Epidermal melanocyte (primary cell): ENCODE results near the gene CCDC92.

Source experiments
- DNase-seq: peaks from one replicate; pipeline ENCODE4 v3.0.0; 2011; ENCODE audit warnings: low spot score; ENCODE audit not compliant: insufficient read length

The CCDC92 gene

DNA sequence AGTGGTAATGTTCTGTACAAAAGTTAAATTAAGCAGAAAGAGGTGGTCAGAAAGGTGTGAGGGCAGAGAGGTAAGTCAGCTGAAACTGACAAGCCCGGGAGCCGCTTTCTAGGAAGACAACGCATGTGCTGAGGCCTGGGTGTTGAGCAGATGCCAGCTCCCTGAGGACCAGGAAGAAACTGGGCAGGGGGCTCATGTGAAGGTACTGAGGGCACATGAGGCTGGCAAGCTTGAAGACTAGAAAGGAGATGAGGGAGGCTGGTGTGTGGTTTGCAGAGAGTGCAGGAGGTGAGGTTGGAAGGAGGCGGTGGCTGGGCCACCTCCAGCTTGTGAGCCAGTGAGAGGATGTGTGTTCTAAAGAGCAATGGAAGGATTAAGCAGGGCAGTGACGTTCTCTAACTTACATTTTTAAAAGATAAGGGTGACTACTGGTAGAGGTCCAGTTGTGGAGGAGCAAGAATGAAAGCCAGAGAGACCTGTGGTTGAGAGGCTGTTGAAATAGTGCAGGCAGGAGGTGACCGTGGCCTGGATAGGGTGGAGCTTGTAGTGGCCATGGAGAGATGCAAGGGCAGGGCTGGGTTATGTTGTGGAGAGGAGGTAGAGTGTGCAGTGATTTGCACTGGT is 29.5 kb upstream of the CCDC92 start:
- no peak for DNase-seq

DNA sequence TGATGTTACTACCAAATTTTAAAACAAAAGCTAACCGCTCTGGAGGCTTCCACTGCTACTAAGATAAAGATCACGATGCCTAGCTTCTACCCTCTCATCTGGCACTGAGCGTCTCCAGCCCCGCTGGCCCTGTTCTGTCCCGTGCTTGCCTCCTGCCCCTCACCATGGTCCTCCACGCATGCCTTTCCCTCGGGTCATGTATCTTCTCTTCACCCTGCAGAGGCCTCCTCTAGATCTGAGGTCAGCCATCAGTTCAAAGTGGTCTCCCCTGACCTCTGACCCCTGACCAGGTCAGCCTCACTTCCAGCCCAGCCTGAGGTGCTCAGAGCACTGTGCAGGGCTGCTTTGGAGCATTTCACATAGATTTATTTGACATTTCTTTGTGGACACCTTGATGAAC is 28.7 kb upstream of the CCDC92 start:
- DNase-seq, result no peak

DNA sequence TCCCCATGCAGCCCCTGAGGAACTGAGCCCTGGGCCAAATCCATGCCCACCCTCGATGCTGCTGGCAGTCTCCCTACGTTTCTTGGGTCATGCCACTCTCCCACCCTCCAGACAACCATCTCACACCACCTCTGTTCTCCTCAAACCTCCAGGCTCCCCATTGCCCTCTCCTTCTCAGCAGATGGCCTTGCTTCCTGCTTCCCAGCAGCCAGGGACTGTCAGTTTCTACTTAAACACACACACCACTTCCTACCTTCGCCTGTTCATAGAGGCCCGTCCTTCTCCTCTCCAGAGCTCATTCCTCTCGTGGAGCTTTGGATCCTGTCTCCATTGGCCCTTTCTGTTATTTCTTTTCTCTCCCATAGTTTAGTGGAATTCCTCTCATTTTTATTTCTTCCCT is 27.5 kb upstream of the CCDC92 start:
- no peak for DNase-seq

DNA sequence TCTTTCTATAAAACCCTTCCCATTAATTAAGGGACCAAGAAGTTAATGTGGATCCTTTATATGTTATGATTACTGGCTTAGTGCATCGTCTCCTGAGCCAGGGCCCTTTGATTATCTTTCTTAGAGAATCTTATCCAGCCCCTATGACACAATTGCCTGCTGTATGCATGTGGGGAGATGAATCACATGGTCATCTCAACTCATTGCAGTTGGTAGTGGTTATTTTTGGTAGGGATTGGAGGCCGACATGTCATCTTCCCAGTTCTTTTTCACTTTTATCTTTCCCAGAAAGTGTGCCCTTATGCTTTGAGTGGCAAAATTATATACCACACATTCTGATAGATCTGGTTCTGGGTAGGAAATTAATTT is 26.3 kb upstream of the CCDC92 start:
- no peak for DNase-seq

DNA sequence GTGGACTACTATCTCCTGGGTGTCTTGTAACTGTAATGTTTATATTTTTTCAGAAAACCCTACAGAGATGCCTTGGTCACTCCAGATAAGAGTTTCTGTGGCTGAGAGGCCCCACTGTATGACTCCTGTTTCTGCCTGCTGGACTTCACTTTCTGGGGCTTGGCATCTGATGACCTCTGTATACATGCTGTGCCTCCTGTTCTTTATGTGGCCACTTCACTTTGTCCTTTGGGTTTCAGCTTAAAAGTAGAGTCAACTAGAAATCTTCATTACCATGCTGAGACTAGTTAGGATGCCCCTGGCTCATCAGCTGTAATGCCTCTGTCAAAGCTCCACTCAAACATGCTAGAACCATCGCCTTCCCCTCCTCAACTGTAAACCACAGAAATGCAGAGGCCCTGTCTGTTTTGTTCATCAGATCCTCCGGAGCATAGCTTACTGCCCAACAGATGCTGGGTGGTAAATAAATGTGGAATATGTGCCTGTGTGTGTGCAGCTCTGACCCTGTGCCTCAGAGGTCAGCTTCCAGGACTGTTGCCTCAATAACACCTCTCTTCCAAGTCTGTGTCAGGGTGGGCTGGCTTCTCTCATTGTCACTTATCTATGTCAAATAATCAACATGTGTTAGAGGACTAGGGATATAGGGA is 25.8 kb upstream of the CCDC92 start:
- no peak for DNase-seq

DNA sequence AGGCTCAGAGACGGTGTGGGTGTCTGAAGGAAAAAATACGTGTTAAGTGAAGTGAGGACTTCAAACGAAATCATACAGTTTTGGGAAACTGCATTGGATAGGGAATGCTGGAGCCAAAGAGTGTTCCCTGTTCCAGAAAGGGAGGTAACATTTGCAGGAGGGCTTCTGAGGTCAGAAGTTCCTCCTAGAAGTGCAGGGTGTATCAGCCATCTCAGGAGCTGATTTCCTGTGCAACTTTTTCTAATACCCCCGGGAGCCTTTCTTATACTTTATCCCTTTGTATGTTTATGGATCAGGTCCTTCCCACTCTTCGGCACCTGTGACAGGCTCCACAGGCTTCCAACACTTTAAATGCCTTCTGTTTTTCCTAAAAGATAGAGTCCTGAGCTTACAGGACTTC is 25.3 kb upstream of the CCDC92 start:
- DNase-seq, result no peak

DNA sequence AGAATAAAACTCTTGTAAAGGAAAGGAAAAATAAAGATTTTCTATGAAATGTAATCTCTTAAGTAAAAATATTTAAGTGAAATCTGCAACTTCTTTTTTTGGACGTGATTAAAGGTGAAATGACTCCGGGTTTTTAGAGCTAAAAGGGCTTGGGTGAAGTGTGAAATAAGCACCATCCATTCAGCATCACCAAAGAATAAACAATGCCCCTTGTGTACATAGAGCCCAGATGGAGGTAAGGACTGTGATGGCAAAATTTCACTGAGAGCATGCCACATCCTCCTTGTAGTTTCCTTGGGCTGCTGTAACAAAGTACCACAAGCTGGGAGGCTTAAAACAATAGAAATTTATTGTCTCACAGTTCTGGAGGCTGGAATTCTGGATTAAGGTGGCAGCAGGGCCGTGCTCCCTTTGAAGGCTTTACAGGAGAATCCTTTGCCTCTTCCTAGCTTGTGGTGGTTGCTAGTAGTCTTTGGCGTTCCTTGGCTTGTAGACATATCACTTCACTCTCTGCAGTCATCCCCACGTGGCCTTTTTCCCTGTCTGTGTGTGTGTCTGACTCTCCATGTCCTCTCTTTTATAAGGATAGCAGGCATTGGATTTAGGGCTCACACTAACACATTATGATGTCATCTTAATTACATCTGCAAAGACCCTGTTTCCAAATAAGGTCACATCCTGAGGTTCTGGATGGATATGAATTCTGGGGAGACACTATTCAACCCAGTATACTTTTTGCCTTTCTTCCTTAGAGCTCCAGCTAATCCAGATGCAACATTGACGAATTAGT is 24.6 kb upstream of the CCDC92 start:
- no peak for DNase-seq

DNA sequence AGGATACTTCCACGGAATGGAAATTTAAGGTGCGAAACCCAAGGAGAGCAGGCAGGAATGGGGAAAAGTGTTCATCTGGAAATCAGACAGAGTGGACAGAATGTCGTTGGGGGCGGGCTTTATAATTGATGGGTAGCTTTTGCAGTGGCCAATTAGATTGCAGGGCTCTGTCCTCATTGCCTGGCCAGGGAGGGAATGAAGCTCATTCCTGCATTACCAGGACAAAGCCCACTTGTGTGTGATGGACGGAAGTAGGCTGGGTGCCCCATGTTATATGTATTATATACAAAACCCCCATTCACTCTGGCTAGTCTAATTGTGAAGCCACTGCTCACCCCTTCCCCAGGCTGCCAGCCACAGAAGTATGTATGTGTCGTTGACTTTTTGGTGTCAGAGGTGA is 23.9 kb upstream of the CCDC92 start:
- peak; percentile 60 for DNase-seq

DNA sequence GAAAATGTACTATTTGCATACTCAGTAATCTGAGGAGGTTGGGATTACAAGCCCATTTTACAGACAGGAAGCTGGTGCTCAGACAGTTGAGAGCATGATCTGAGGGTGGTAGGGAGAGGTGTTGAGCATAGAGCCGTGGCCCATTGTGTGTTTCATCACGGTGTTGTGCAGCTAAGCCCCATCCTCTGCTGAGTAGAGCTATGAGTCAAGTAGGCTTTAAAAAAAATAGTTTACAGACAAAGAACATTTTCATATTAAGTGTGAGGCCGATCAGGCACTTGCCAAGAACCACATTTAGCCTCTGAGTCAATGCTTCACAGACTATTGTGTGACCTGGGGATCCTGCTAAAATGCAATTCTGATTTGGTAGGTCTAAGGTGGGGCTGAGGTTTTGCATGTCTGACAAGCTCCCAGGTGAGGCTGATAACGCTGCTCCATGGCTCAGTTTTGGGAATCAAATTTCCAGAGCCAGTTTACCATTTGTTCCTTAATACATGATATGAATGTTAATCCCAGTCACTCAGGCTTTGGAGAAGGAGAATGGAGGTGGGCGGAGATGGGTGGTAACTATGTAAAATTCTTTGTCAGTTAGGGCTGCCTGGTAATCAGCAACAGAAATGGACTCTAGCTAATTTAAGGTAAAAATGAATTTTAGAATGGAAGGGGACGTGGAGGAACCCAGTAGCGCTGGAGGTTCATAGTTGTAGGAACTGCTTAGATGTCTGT is 22.6 kb upstream of the CCDC92 start:
- no peak for DNase-seq

DNA sequence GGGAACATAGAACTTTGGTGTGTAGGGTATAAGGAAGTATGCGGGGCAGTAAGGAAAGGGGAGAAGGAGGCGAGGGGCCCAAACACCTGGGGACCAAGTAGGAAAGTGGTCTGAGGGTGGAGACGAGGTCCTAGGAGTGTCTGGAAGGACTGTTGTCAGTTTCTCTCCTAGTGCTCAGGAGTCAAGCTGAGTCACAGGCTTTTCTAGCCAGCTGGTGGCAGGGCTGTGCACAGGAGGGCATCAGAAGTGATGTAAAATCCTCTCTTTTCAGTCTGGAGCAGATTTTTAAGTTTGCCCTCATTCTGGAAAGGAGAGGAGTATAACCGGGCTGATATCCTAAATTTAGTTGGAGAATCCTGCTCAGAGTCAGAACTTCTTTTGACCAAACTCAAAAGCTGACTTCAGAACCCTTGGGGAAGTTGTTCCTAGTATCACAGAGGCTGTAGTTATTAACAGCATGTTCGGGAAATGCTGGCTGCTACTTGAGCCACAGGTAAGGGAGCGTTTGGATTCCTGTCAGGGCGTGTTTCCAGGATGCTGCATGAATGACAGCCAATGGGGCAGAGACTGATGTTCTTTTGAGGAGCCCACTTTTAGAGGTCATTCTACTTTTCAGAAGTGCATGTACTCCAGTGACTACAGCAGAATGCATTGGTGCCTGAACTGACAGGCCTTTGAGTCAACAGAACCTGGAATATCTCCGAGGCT is 19.6 kb upstream of the CCDC92 start:
- DNase-seq, result no peak

DNA sequence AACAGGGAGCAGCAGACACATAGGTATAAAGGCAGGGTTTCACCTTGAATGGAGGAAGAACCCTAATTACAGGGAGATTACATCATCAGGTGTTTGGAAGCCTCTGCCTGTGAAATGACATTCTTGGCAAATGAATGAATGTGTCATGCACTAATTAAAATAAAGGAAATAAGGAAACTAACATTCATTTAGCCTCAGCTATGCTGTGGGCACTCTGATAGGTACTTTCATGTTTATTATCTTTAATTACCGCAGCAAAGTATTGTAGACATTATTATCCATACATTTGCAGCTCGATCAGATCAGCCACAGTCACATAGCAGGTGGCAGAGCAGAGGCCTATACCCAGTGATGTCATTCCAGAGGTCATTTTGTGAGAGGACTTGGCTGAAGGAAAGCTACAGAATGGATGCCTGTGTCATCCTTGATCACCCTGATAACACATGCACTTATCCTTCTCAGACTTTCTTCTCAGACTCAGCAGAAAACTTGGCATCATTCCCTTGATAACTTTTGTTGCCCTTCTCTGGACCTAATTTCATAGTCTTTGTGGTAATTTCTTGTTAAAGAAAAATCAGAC is 18.8 kb upstream of the CCDC92 start:
- no peak for DNase-seq

DNA sequence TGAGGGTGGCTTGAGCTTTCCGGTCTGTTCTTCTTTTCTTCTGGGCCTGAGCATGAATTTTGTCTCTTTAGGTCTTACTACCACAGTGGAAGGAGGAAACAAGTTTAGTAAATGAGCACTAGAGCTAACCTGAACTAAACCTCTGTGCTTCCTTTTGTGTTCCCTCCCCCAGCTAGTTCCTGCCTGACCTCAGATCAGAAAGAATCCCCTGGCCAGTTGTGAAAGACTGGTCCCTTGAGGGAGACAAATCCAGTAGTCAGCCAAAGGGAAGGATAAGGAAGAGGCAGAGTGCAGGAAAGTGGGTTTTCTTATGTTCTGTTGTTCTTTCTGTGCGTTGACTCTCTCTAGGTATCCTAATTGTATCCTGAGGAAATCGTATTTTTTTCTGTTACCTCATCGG is 17.9 kb upstream of the CCDC92 start:
- no peak for DNase-seq

DNA sequence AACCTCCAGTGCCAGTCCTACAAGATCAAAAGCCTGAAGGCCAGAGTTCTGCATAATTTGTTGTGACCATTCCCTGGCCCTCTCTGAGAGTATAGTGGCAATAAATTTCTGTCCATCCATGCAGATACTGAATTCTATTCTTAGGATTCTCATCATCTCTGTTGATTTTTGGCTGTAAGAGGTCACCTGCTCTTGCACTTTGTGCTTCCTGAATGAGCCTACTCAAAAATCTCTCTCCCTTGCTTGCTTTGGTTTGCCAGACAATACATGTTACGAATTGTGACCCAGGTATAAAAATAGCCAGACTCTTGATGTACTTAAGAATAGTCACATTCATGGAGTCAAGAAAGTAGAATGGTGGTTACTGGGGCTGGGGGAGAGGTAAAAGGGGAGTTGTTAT is 17.1 kb upstream of the CCDC92 start:
- DNase-seq, result no peak

DNA sequence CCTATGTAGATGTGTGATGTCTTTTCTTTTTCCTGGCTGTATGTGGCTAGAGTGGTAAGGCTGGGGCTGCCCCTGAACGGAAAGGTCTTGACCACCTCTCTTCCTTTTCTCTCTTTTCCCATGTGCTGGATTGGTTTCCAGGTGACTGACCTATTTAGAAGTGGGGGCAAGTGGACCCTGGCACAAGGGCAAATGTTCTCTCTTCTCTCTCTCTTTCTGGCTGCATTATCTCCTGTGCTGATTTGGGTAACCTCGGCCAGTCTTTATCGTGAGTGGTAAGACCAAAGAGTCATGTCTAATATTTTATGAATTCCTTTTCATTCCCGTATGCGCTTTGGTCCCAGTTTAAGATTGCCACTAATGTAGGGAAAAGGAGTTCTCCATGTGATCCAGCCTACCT is 16.5 kb upstream of the CCDC92 start:
- no peak for DNase-seq

DNA sequence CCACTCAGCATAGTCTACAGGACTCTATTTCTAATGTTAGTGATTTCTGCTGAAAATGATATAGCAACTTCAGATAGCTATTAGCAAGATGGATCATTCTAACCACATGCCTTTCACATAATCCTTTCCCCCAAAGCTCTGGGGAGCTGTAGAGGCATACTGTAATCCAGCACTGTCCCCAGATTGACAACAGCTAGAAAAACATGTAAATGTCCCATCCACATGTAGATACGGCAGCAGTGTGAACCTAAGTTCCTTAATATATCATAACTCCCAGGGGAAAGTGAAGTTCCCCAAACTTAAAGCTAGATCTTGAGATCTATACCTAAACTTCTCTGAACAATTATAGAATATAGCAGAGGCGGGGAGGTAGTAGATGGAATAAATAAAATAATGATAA is 14.4 kb upstream of the CCDC92 start:
- DNase-seq, result no peak

DNA sequence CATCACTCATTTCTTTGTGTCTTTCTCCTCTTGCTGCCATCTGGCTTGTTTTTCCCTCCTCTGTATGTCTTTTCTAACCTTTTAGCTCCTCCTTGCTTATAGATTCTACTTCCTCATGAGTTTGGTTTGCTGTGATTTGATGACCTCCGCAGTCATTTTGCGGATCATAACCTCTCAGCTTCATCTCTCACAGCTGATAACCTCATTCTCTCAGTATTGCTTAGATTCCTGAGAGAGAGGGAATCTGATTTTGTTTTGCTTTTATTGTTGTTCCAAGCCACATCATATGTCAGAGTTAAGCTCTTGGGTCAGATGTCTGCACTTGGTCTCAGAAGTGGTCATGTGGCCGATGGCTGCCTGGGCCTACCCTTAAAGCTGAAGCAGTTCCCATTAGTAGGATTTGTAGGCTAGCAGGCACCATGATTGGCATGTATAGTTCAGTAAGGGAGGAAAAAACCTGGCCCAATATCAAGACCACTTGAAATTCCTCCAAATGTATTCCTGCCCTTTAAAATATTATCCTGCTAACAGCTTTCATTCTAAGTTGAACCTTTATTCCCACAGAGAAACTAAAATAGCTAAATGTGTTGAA is 13.8 kb upstream of the CCDC92 start:
- no peak for DNase-seq

DNA sequence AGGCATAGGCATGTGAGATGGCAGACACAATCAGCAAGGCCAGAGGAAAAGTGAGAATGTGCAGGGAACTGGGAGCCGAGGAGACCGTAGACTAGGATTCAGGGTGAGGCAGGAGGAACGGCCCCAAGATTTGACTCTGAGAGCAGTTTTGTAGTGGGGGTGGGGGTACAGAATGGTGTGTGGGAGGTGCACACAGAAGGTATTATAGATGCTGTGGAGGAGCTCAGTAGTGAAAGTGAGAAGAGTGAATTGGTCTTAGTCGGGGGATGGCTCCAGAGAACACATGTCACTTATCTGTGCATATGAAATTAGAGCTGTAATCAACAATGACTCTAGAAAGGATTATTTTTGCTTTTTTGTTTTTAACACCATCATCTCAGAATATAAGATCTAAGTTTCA is 12.3 kb upstream of the CCDC92 start:
- no peak for DNase-seq

DNA sequence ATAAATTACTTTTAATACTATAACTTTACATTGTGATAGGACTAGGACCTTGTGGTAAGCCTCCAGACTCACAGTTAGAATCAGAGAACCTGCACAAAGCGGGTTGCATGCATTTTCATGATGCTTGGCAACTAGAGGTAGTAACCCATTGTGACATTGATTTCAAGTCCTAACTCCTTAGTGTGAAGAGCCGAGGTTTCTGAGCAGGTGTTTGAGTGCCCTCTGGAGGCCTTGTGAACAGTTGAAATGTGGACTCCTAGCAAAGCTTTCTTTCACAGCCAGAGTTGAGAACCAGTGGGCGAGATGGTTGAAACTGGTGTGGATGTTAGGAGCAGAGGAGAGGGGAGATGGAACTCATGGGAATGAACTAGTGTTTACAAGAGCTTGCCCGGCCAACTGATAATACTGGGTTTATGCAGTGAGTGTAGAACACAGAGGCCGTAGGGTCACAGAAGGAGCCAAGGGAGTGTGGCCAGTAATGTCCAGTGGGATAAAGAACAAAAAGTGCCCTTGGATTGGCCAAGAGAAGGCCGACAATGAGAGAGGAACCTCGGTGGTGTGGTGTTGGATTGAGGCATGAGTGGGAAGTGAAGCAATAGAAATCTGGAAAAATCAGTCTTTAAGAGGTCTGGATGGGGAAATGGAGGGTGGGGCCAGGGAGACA is 11.3 kb upstream of the CCDC92 start:
- DNase-seq, result no peak

DNA sequence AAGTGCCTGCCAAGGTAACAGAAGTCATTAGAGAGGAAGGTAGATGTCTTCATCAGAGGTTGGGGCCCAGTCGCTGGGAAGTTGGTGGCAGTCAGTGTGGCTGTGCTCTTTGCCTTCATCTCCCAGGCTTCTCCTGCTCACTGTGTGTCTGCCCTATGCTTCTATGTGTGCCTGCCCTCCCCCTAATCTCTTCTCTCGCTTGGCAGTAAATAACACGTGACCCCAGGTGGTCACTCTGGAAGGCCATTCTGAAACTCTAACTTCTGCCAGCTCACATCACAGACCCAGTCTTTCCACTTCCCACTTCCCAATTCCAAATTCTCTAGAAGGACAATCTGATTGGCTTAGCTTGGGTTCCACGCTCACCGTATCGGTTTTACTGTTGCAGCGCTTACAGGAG is 9.6 kb upstream of the CCDC92 start:
- DNase-seq, result no peak

DNA sequence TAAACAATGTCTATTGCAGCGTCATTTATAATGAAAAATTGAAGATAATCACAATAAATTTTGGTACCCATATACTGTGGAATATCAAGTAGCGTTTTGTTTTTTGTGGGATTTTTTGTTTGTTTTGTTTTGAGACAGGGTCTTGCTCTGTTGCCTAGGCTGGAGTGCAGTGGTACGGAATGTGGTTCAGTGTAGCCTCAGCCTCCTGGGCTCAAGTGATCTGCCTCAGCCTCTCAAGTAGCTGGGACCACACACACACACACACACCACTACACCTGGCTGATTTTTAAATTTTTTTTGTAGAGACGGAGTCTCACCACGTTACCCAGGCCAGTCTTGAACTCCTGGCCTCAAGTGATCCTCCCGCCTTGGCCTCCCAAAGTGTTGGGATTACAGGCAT is 6.9 kb upstream of the CCDC92 start:
- DNase-seq, result no peak
